Endothelial cell of umbilical vein (primary cell): ENCODE measurements around the gene TGFA.

Experiments
- POLR2AphosphoS5 ChIP-seq: IDR thresholded peaks from 2 replicates; pipeline ENCODE4 v1.6.1; 2012; ENCODE audit warnings: low read depth, mild to moderate bottlenecking, control low read depth, low read length, moderate library complexity; ENCODE audit not compliant: insufficient read depth
- TF ChIP-seq, protein P1 (sequence below), 2 donors: IDR thresholded peaks; 1 replicate in 1 of 2; 2 replicates in 1 of 2; pipeline ENCODE4 v1.5.1; 2011; ENCODE audit warnings: low read length in 2 of 2, mild to moderate bottlenecking in 2 of 2, moderate library complexity in 2 of 2, control low read depth in 1 of 2, inconsistent platforms in 1 of 2, low read depth in 1 of 2; ENCODE audit not compliant: insufficient read depth in 1 of 2; ENCODE audit errors: extremely low read depth in 1 of 2
- TF ChIP-seq, protein P2 (sequence below): IDR thresholded peaks from 2 replicates; pipeline ENCODE4 v1.6.1; 2011; ENCODE audit not compliant: insufficient read depth, insufficient read length

DNA sequence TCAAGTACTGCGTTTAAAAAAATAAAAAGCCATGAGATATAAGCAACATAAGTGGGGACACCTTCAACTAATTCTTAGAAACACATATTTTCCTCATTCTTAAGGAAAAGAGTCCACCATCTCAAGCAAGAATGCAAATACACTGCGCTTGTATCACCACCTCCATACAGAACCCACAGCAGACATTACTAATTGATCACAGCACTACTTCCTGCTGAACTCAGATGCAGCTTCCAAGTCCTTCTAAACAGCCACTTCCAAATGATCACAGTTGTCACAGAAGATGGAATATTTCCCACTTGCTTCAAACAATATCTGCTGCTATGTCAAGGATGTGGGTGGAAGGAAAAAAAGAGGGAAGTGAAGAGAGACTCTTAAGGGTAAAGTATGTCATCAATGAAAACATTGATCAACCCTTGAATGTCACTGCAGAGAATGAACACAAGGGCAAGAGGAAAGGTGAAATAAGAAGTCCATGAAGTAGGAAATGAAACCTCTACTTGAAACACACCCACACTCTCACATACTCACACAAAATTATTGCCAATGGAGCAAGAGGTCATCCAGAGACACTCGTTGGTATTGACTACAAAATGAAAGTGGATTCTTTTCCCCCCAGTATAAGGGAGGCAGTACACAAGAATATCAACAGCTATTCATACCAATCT is 22.1 kb downstream of the TGFA start:
- TF ChIP-seq, protein P1, sequence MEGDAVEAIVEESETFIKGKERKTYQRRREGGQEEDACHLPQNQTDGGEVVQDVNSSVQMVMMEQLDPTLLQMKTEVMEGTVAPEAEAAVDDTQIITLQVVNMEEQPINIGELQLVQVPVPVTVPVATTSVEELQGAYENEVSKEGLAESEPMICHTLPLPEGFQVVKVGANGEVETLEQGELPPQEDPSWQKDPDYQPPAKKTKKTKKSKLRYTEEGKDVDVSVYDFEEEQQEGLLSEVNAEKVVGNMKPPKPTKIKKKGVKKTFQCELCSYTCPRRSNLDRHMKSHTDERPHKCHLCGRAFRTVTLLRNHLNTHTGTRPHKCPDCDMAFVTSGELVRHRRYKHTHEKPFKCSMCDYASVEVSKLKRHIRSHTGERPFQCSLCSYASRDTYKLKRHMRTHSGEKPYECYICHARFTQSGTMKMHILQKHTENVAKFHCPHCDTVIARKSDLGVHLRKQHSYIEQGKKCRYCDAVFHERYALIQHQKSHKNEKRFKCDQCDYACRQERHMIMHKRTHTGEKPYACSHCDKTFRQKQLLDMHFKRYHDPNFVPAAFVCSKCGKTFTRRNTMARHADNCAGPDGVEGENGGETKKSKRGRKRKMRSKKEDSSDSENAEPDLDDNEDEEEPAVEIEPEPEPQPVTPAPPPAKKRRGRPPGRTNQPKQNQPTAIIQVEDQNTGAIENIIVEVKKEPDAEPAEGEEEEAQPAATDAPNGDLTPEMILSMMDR (IDR thresholded peaks at IDR 0.05; ENCODE audit: extremely low read depth in 1 of 2, insufficient read depth in 1 of 2, low read depth in 1 of 2, low read length in 2 of 2) = no peak
- TF ChIP-seq POLR2AphosphoS5 = no peak
- TF ChIP-seq, protein P2, sequence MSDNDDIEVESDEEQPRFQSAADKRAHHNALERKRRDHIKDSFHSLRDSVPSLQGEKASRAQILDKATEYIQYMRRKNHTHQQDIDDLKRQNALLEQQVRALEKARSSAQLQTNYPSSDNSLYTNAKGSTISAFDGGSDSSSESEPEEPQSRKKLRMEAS = no peak
